HCT116 (cell line): Measurements from ENCODE around the gene PPP1CB. TPM values are rescaled to one million over a fixed set of nuclear protein-coding genes. Genes with fewer than 3 reads are reported as not detected.
A peak's percentile ranks its signal among the peaks of the same experiment; 100 is the strongest.

Source experiments
- ATAC-seq: fragments of 200-7000 bp; cut with Tn5 transposase; 2 replicates; pipeline ENCODE4 v1.9.1; 2020; ENCODE audit warnings: mild to moderate bottlenecking, moderate library complexity
- BruUV-seq: library from RNA; stranded (reverse); fragments of 400-500 nt; replicated peaks from 2 replicates; lab custom pipeline; 2021; lab: Mats Ljungman, UMichigan
- CTCF ChIA-PET: fragments of 300-600 bp; sonication (Branson Sonifier 250); formaldehyde crosslinking; loops from one replicate; lab custom pipeline; 2021; ENCODE audit warnings: antibody characterized with exemption; lab: Charles Lee
- POLR2A ChIA-PET: fragments of 300-600, 350-600 bp; sonication (Branson Sonifier 250); formaldehyde crosslinking; loops from one replicate; lab custom pipeline; 2021; ENCODE audit warnings: antibody characterized with exemption; lab: Charles Lee
- RAD21 ChIA-PET, 2 experiments: fragments of 300-600 bp; sonication (Branson Sonifier 250); formaldehyde crosslinking; loops; one replicate each; lab custom pipeline; 2023; ENCODE audit warnings: low total read pairs in 2 of 2; ENCODE audit not compliant: uncharacterized antibody in 2 of 2, unreplicated experiment in 2 of 2, low non-redundant PET in 1 of 2; lab: Charles Lee
- DNase-seq: peaks from one replicate; pipeline ENCODE4 v3.0.0-alpha.2; 2010; ENCODE audit warnings: low read depth, low spot score
- H2AFZ ChIP-seq: fragments of 200-600 bp; shearing (Covaris generic), sonication (generic); 2 replicates; pipeline ENCODE4 v1.6.1; 2017; ENCODE audit warnings: low read depth, mixed run types, mixed read lengths, antibody characterized with exemption, low read length; ENCODE audit not compliant: poor library complexity, severe bottlenecking
- H3K27ac ChIP-seq: 2 replicates; pipeline ENCODE4 v1.5.1; 2012; ENCODE audit warnings: low read depth, low read length
- H3K27me3 ChIP-seq: fragments of 200-600 bp; sonication (generic); 2 replicates; pipeline ENCODE4 v1.6.1; 2016; ENCODE audit warnings: mixed run types, low read length, mixed read lengths; ENCODE audit not compliant: insufficient read depth
- H3K36me3 ChIP-seq, 2 experiments: fragments of 200-500 bp in 1 of 2; fragments of 200-600 bp in 1 of 2; sonication (Bioruptor generic) in 1 of 2; sonication (generic) in 1 of 2; 2 replicates each; pipeline versions ENCODE4 v1.5.1 to v1.6.1; 2014 to 2016; ENCODE audit warnings: low read length in 2 of 2, inconsistent platforms in 1 of 2, mixed read lengths in 1 of 2, mixed run types in 1 of 2; ENCODE audit not compliant: insufficient read depth in 2 of 2, control insufficient read depth in 1 of 2
- H3K4me1 ChIP-seq, 2 experiments: fragments of 200-600 bp in 1 of 2; sonication (generic) in 1 of 2; 2 replicates each; pipeline versions ENCODE4 v1.5.1 to v1.6.1; 2012 to 2017; ENCODE audit warnings: low read length in 2 of 2, inconsistent platforms in 1 of 2, mild to moderate bottlenecking in 1 of 2, mixed read lengths in 1 of 2, mixed run types in 1 of 2, moderate library complexity in 1 of 2; ENCODE audit not compliant: insufficient read depth in 2 of 2, control insufficient read depth in 1 of 2
- H3K4me2 ChIP-seq: fragments of 200-600 bp; sonication (generic); 2 replicates; pipeline ENCODE4 v1.6.1; 2017; ENCODE audit warnings: mixed run types, low read length, mixed read lengths
- H3K4me3 ChIP-seq, 2 experiments: fragments of 200-600 bp in 1 of 2; sonication (generic) in 1 of 2; replicated peaks in 1 of 2; 2 replicates each; pipeline ENCODE4 v1.5.1; 2011 to 2016; ENCODE audit warnings: low read length in 2 of 2, control low read depth in 1 of 2, low read depth in 1 of 2, mild to moderate bottlenecking in 1 of 2, mixed read lengths in 1 of 2, mixed run types in 1 of 2
- H3K79me2 ChIP-seq: fragments of 200-600 bp; sonication (generic); 2 replicates; pipeline ENCODE4 v1.6.1; 2017; ENCODE audit warnings: mild to moderate bottlenecking, mixed run types, low read length, moderate library complexity, mixed read lengths; ENCODE audit not compliant: insufficient read depth
- H3K9ac ChIP-seq: fragments of 200-600 bp; sonication (generic); 2 replicates; pipeline ENCODE4 v1.6.1; 2016; ENCODE audit warnings: low read length, mixed read lengths
- H3K9me2 ChIP-seq: fragments of 200-600 bp; sonication (generic), shearing (Covaris generic); 2 replicates; pipeline ENCODE4 v1.6.1; 2017; ENCODE audit warnings: mixed run types, mild to moderate bottlenecking, moderate library complexity; ENCODE audit not compliant: insufficient read depth
- H3K9me3 ChIP-seq, 2 experiments: fragments of 200-500 bp in 1 of 2; fragments of 200-600 bp in 1 of 2; sonication (Bioruptor generic) in 1 of 2; sonication (generic) in 1 of 2; 2 replicates each; pipeline ENCODE4 v1.6.1; 2014 to 2017; ENCODE audit warnings: low read length in 2 of 2, mixed read lengths in 2 of 2, inconsistent platforms in 1 of 2, low read depth in 1 of 2, mild to moderate bottlenecking in 1 of 2, mixed run types in 1 of 2, moderate library complexity in 1 of 2; ENCODE audit not compliant: control insufficient read depth in 1 of 2, insufficient read depth in 1 of 2
- H4K20me1 ChIP-seq: fragments of 200-600 bp; sonication (generic), shearing (Covaris generic); 2 replicates; pipeline ENCODE4 v1.6.1; 2017; ENCODE audit warnings: mixed run types, mild to moderate bottlenecking, moderate library complexity; ENCODE audit not compliant: insufficient read depth
- ELF1 ChIP-seq: IDR thresholded peaks from 2 replicates; pipeline ENCODE4 v1.6.1; 2012; ENCODE audit warnings: low read depth, borderline replicate concordance
- EZH2 ChIP-seq: fragments of 200-600 bp; sonication (generic); IDR thresholded peaks from 2 replicates; pipeline ENCODE4 v1.6.1; 2017; ENCODE audit warnings: antibody characterized with exemption, mixed run types
- EZH2phosphoT487 ChIP-seq: fragments of 200-600 bp; IDR thresholded peaks from 2 replicates; pipeline ENCODE4 v1.6.1; 2018; ENCODE audit warnings: antibody characterized with exemption, borderline replicate concordance
- POLR2AphosphoS5 ChIP-seq: IDR thresholded peaks from 2 replicates; pipeline ENCODE4 v1.6.1; 2011; ENCODE audit warnings: mild to moderate bottlenecking, low read depth, low read length, moderate library complexity
- RAD21 ChIP-seq: IDR thresholded peaks from 2 replicates; pipeline ENCODE4 v1.6.1; 2012; ENCODE audit warnings: low read depth, mild to moderate bottlenecking
- SP1 ChIP-seq: IDR thresholded peaks from 2 replicates; pipeline ENCODE4 v1.6.1; 2012; ENCODE audit warnings: low read depth
- SRF ChIP-seq: IDR thresholded peaks from 2 replicates; pipeline ENCODE4 v1.6.1; 2012; ENCODE audit warnings: low read depth
- TCF7L2 ChIP-seq: IDR thresholded peaks from 2 replicates; pipeline ENCODE4 v1.7.0; 2011; ENCODE audit warnings: borderline replicate concordance, inconsistent platforms; ENCODE audit not compliant: insufficient read depth, insufficient read length; ENCODE audit errors: extremely low read depth
- ZFX ChIP-seq: fragments of 450-650 bp; IDR thresholded peaks from 2 replicates; pipeline ENCODE4 v1.6.1; 2017
- intact Hi-C: fragments of 100-400 bp; cut with micrococcal nuclease; formaldehyde crosslinking; loops from 2 replicates; pipeline ENCODE4 v1.10.0; 2022
- total RNA-seq: library from RNA; stranded (reverse); gene quantifications from one replicate; pipeline ENCODE4 v1.2.1, GENCODE V29; 2021; ENCODE audit not compliant: unreplicated experiment
- TF ChIP-seq, protein P1 (sequence below), 3 experiments: fragments of 200-600 bp in 1 of 3; sonication (generic) in 1 of 3; IDR thresholded peaks in 2 of 3; conservative IDR thresholded peaks in 1 of 3; 2 replicates each; pipeline ENCODE4 v1.5.1; 2012 to 2017; ENCODE audit warnings: low read depth in 2 of 3, low read length in 2 of 3, antibody characterized with exemption in 1 of 3, borderline replicate concordance in 1 of 3, control low read depth in 1 of 3, mild to moderate bottlenecking in 1 of 3, mixed read lengths in 1 of 3, mixed run types in 1 of 3, moderate library complexity in 1 of 3; ENCODE audit not compliant: insufficient read depth in 1 of 3
- TF ChIP-seq, protein P2 (sequence below): IDR thresholded peaks from 2 replicates; pipeline ENCODE4 v1.6.1; 2012; ENCODE audit warnings: low read depth

The PPP1CB gene
- total RNA-seq, 1 experiment from 2014 or later: 174 TPM

DNA sequence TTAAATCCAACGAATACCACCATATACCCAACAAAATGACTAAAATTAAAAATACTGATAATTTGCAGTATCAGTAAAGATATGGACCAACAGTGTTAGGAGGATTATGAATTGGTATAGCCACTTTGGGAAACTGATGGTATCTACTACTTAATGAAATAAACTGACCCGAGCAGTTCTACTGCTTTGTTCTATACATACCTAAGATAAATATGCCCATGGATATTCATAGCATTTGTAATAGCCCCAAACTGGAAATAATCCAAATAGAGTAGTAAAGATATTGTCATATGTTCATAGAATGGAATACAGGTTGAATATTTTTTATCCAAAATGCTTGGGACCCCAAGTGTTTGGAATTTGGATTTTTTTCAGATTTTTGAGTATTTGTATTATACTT lies 20.7 kb downstream of the PPP1CB start (continued):
- TF ChIP-seq, protein P1, sequence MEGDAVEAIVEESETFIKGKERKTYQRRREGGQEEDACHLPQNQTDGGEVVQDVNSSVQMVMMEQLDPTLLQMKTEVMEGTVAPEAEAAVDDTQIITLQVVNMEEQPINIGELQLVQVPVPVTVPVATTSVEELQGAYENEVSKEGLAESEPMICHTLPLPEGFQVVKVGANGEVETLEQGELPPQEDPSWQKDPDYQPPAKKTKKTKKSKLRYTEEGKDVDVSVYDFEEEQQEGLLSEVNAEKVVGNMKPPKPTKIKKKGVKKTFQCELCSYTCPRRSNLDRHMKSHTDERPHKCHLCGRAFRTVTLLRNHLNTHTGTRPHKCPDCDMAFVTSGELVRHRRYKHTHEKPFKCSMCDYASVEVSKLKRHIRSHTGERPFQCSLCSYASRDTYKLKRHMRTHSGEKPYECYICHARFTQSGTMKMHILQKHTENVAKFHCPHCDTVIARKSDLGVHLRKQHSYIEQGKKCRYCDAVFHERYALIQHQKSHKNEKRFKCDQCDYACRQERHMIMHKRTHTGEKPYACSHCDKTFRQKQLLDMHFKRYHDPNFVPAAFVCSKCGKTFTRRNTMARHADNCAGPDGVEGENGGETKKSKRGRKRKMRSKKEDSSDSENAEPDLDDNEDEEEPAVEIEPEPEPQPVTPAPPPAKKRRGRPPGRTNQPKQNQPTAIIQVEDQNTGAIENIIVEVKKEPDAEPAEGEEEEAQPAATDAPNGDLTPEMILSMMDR (IDR thresholded peaks at IDR 0.05 in 2 of 3, conservative IDR thresholded peaks at IDR 0.05 in 1 of 3; ENCODE audit: borderline replicate concordance in 1 of 3, insufficient read depth in 1 of 3, low read depth in 2 of 3, low read length in 2 of 3): no peak
- no peak for TF ChIP-seq EZH2

DNA sequence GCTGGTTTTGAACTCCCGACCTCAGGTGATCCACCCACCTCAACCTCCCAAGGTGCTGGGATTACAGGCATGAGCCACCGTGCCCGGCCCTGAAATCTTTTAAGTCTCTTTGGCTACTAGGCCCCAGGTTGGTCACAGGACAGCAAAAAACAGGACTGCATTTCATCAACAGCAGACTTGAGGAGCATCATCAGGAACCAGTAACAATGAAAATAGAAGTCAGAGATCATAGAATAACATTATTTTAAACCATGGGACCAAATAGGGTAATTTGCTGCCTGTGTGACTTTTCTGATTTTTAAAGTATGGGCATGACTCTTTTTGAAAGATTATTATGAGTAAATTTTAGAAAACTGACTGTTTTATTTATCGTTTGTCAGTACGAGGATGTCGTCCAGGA lies 24.8 kb downstream of the PPP1CB start:
- Histone ChIP-seq H2AFZ (no peak overlapping the region), H3K27ac (no peak overlapping the region), H3K36me3 (peaks cover 15 to 23% of the 10 kb centered on the region in 2 experiments; a peak in 3 of 4 replicates), H3K79me2 (peaks cover 85% of the 10 kb centered on the region), H3K9ac (no peak overlapping the region), H3K4me3 (no peak overlapping the region), H3K9me3 (no peaks in the 10 kb centered on the region), H3K4me2 (no peak overlapping the region), H4K20me1 (peaks cover 4% of the 10 kb centered on the region; the same call in 1 of the 2 replicates), H3K9me2 (no peaks in the 10 kb centered on the region), H3K27me3 (no peaks in the 10 kb centered on the region), H3K4me1 (no peaks in the 10 kb centered on the region)
- ATAC-seq (no peak), DNase-seq (no peak)
- ChIA-PET POLR2A (no interaction called here), RAD21 (no interaction called here), CTCF (no interaction called here)
- no peak for TF ChIP-seq SRF
- intact Hi-C loops: no loop called here
- no TSS peak for BruUV-seq

DNA sequence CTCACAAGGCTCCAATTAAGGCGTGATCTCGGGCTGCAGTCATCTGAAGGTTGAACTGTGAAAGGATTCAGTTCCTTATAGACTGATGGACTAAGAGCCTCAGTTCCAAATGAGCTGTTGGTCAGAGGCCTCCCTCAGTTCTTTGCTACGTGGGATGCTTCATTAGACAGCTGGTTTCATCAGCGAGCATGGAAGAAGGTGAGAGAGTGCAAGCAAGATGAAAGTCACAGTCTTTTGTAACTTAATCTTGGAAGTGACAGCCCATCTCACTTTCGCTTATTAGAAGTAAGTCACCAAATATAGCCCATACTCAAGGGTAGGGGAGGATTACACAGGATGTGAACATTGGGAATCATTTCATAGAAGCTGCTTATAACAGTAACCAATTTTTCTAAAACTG lies 26.8 kb downstream of the PPP1CB start:
- ATAC-seq (no peak), DNase-seq (no peak)
- no peak overlapping the region for H3K27ac ChIP-seq
- H3K36me3 ChIP-seq: peaks cover 27 to 38% of the 10 kb centered on the region in 2 experiments; a peak in 3 of 4 replicates
- ChIA-PET POLR2A (no interaction called here), CTCF (no interaction called here), RAD21 (no interaction called here)
- intact Hi-C loops: no loop called here
- H3K79me2 ChIP-seq: peaks cover 78% of the 10 kb centered on the region
- H3K4me3 ChIP-seq: no peak overlapping the region
- H2AFZ ChIP-seq: no peak overlapping the region
- no peaks in the 10 kb centered on the region for H3K9me2 ChIP-seq
- H3K9ac ChIP-seq: no peak overlapping the region
- no peak overlapping the region for H3K4me2 ChIP-seq
- TF ChIP-seq RAD21: no peak
- no peak for TF ChIP-seq TCF7L2
- TF ChIP-seq, protein P2, sequence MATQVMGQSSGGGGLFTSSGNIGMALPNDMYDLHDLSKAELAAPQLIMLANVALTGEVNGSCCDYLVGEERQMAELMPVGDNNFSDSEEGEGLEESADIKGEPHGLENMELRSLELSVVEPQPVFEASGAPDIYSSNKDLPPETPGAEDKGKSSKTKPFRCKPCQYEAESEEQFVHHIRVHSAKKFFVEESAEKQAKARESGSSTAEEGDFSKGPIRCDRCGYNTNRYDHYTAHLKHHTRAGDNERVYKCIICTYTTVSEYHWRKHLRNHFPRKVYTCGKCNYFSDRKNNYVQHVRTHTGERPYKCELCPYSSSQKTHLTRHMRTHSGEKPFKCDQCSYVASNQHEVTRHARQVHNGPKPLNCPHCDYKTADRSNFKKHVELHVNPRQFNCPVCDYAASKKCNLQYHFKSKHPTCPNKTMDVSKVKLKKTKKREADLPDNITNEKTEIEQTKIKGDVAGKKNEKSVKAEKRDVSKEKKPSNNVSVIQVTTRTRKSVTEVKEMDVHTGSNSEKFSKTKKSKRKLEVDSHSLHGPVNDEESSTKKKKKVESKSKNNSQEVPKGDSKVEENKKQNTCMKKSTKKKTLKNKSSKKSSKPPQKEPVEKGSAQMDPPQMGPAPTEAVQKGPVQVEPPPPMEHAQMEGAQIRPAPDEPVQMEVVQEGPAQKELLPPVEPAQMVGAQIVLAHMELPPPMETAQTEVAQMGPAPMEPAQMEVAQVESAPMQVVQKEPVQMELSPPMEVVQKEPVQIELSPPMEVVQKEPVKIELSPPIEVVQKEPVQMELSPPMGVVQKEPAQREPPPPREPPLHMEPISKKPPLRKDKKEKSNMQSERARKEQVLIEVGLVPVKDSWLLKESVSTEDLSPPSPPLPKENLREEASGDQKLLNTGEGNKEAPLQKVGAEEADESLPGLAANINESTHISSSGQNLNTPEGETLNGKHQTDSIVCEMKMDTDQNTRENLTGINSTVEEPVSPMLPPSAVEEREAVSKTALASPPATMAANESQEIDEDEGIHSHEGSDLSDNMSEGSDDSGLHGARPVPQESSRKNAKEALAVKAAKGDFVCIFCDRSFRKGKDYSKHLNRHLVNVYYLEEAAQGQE: no peak
- no peak for TF ChIP-seq SRF
- no peak for TF ChIP-seq ZFX
- no peak for TF ChIP-seq ELF1
- no peak for TF ChIP-seq SP1
- TF ChIP-seq EZH2phosphoT487: no peak
- no peak for TF ChIP-seq POLR2AphosphoS5
- TF ChIP-seq EZH2: no peak
- BruUV-seq: TSS peak; percentile 7
- H3K9me3 ChIP-seq: no peaks in the 10 kb centered on the region
- H3K4me1 ChIP-seq: no peaks in the 10 kb centered on the region
- H4K20me1 ChIP-seq: peaks cover 4% of the 10 kb centered on the region; the same call in 1 of the 2 replicates
- H3K27me3 ChIP-seq: no peaks in the 10 kb centered on the region
